Muscle of leg (tissue), 16 donors: Measurements from ENCODE around the gene KRT20. TPM values are rescaled to one million over a fixed set of nuclear protein-coding genes. Genes with fewer than 3 reads are reported as not detected.
A peak's percentile ranks its signal among the peaks of the same experiment; 100 is the strongest.
"Not testable (repeated sequence)": the region's sequence is repeated elsewhere in the genome, so short reads cannot be mapped to it uniquely, and the experiment has no call there.

Experiments
- DNase-seq: peaks from one replicate; pipeline ENCODE4 v3.0.0; 2013
- H3K27ac ChIP-seq: one replicate; pipeline ENCODE4 v1.5.1; 2013; ENCODE audit warnings: mild to moderate bottlenecking, low read length, control low read depth
- H3K27me3 ChIP-seq: one replicate; pipeline ENCODE4 v1.6.1; 2013; ENCODE audit warnings: low read length; ENCODE audit not compliant: control insufficient read depth, insufficient read depth
- H3K36me3 ChIP-seq: one replicate; pipeline ENCODE4 v1.6.1; 2013; ENCODE audit warnings: low read length; ENCODE audit not compliant: control insufficient read depth, insufficient read depth
- H3K4me1 ChIP-seq: one replicate; pipeline ENCODE4 v1.6.1; 2013; ENCODE audit warnings: low read length; ENCODE audit not compliant: control insufficient read depth, insufficient read depth
- H3K4me3 ChIP-seq: one replicate; pipeline ENCODE4 v1.5.1; 2013; ENCODE audit warnings: low read length, control low read depth
- H3K9me3 ChIP-seq: replicated peaks from 2 replicates; pipeline ENCODE4 v1.6.1; 2013; ENCODE audit warnings: low read depth, low read length; ENCODE audit not compliant: control insufficient read depth
- WGBS: methylation state at CpG from one replicate; pipeline ENCODE4 v1.1.5; 2013; ENCODE audit warnings: missing lambda C conversion rate; ENCODE audit not compliant: insufficient coverage; 5-methylcytosine and 5-hydroxymethylcytosine counted together
- long read RNA-seq, 11 donors: transcript quantifications; one replicate each; lab custom pipeline, GENCODE V29; 2026
- polyA plus RNA-seq, 8 donors: library from polyadenylated mRNA; unstranded; fragments of 120-200 nt; gene quantifications; one replicate each; pipeline versions ENCODE4 v1.2.1 to v1.2.3, GENCODE V29; 2013; ENCODE audit warnings: inconsistent platforms in 1 of 8, low replicate concordance in 1 of 8; ENCODE audit not compliant: insufficient read length in 8 of 8, insufficient read depth in 1 of 8
- total RNA-seq: library from RNA; stranded (reverse); fragments of 120-200 nt; gene quantifications from one replicate; pipeline ENCODE4 v1.2.4, GENCODE V29; 2013

The KRT20 gene
- total RNA-seq (not detected), polyA plus RNA-seq (under 1 TPM in 4 of 8 donors, not detected in 4; 0.13 to 0.59 (median 0.35) TPM)
- long read RNA-seq, donor 1, result 0 reads
- long read RNA-seq, donor 2, result 0 reads
- long read RNA-seq, donor 3, partial matches to known transcripts, result 0 of 1 reads
- long read RNA-seq, donor 3, other reads (novel, unspliced or antisense), result 0 of 1 reads
- long read RNA-seq, donor 4, result 0 reads
- long read RNA-seq, donor 5, result 0 reads
- long read RNA-seq, donor 6, result 0 reads
- long read RNA-seq, donor 7, result 0 reads
- long read RNA-seq, donor 8, result 0 reads
- long read RNA-seq, donor 9, result 0 reads
- long read RNA-seq, donor 10, result 0 reads
- long read RNA-seq, donor 11, result 0 reads

- no peak for DNase-seq
- WGBS, result 89% methylated on average over 20 of the region's 23 CpGs
- Histone ChIP-seq H3K4me1 (no peaks in the 10 kb centered on the region), H3K27ac (no peak within 1 kb of the TSS), H3K9me3 (no peaks in the 10 kb centered on the region), H3K27me3 (peaks cover 2% of the 10 kb centered on the region), H3K4me3 (no peak within 1 kb of the TSS), H3K36me3 (no peaks in the 10 kb centered on the region)
Observed at GRCh38 chr17:40884708-40885512, at the start of gene KRT20. KRT20 (minus strand) TSS chr17:40885242; CDS start chr17:40885185, 57 bp downstream.

- Histone ChIP-seq H3K4me3 (no peak overlapping the region), H3K36me3 (no peaks in the 10 kb centered on the region), H3K4me1 (no peaks in the 10 kb centered on the region), H3K27ac (no peak overlapping the region), H3K9me3 (no peaks in the 10 kb centered on the region), H3K27me3 (peaks cover 5% of the 10 kb centered on the region)
- no peak for DNase-seq
- WGBS, result no CpG with 5 or more reads among the region's 2 CpGs
Observed at GRCh38 chr17:40932608-40933007, 47.6 kb upstream of the KRT20 start.

GRCh38 chr17:40931311-40931710 lies 46.3 kb upstream of the KRT20 start:
- H3K9me3 ChIP-seq, result no peaks in the 10 kb centered on the region
- H3K27ac ChIP-seq, result no peak overlapping the region
- H3K4me3 ChIP-seq, result no peak overlapping the region
- no peaks in the 10 kb centered on the region for H3K36me3 ChIP-seq
- peaks cover 3% of the 10 kb centered on the region for H3K27me3 ChIP-seq
- WGBS, result no CpG with 5 or more reads among the region's 3 CpGs
- DNase-seq, result no peak
- H3K4me1 ChIP-seq, result no peaks in the 10 kb centered on the region

- Histone ChIP-seq H3K36me3 (no peaks in the 10 kb centered on the region), H3K4me1 (no peaks in the 10 kb centered on the region), H3K4me3 (no peak overlapping the region), H3K27ac (no peak overlapping the region), H3K9me3 (no peaks in the 10 kb centered on the region), H3K27me3 (peaks cover 7% of the 10 kb centered on the region)
- DNase-seq, result no peak
- 71% methylated on average over 6 of the region's 8 CpGs for WGBS
Observed at GRCh38 chr17:40926341-40926740, 41.3 kb upstream of the KRT20 start.

GRCh38 chr17:40922239-40922638 lies 37.2 kb upstream of the KRT20 start:
- H3K4me1 ChIP-seq, result no peaks in the 10 kb centered on the region
- peaks cover 7% of the 10 kb centered on the region for H3K27me3 ChIP-seq
- H3K36me3 ChIP-seq, result no peaks in the 10 kb centered on the region
- H3K27ac ChIP-seq, result no peak overlapping the region
- DNase-seq, result peak; percentile 18
- H3K9me3 ChIP-seq, result no peaks in the 10 kb centered on the region
- no peak overlapping the region for H3K4me3 ChIP-seq
- WGBS, result 39% methylated on average over 2 of the region's 2 CpGs

- H3K27ac ChIP-seq, result no peak overlapping the region
- no peak for DNase-seq
- no peak overlapping the region for H3K4me3 ChIP-seq
- H3K36me3 ChIP-seq, result no peaks in the 10 kb centered on the region
- H3K4me1 ChIP-seq, result no peaks in the 10 kb centered on the region
- no CpG with 5 or more reads among the region's 2 CpGs for WGBS
- peaks cover 7% of the 10 kb centered on the region for H3K27me3 ChIP-seq
- no peaks in the 10 kb centered on the region for H3K9me3 ChIP-seq
Observed at GRCh38 chr17:40921026-40921425, 36.0 kb upstream of the KRT20 start.

- not testable (repeated sequence) for H3K36me3 ChIP-seq, H3K27me3 ChIP-seq, H3K4me1 ChIP-seq, DNase-seq, H3K27ac ChIP-seq, H3K4me3 ChIP-seq, H3K9me3 ChIP-seq
- WGBS, result no CpG with 5 or more reads among the region's 2 CpGs
Observed at GRCh38 chr17:40917116-40917515, 32.1 kb upstream of the KRT20 start.

- Histone ChIP-seq H3K27ac (no peak overlapping the region), H3K4me1 (no peaks in the 10 kb centered on the region), H3K9me3 (no peaks in the 10 kb centered on the region), H3K27me3 (peaks cover 2% of the 10 kb centered on the region), H3K4me3 (no peak overlapping the region), H3K36me3 (no peaks in the 10 kb centered on the region)
- WGBS, result no CpG with 5 or more reads among the region's 1 CpG
- DNase-seq, result no peak
Observed at GRCh38 chr17:40916366-40916765, 31.3 kb upstream of the KRT20 start.

- Histone ChIP-seq H3K27me3 (peaks cover 2% of the 10 kb centered on the region), H3K4me3 (no peak overlapping the region), H3K27ac (no peak overlapping the region), H3K4me1 (peaks cover 4% of the 10 kb centered on the region), H3K36me3 (no peaks in the 10 kb centered on the region), H3K9me3 (no peaks in the 10 kb centered on the region)
- WGBS, result 83% methylated on average over 1 of the region's 2 CpGs
- DNase-seq, result no peak
Observed at GRCh38 chr17:40915721-40916256, 30.7 kb upstream of the KRT20 start.

- no peak for DNase-seq
- Histone ChIP-seq H3K9me3 (no peaks in the 10 kb centered on the region), H3K36me3 (no peaks in the 10 kb centered on the region), H3K4me1 (peaks cover 6% of the 10 kb centered on the region), H3K4me3 (no peak overlapping the region), H3K27ac (no peak overlapping the region), H3K27me3 (peaks cover 2% of the 10 kb centered on the region)
- no CpG with 5 or more reads among the region's 3 CpGs for WGBS
Observed at GRCh38 chr17:40915199-40915661, 30.2 kb upstream of the KRT20 start.
